Liver (tissue), 9 donors: ENCODE results near the gene CSNK1D. TPM values are rescaled to one million over a fixed set of nuclear protein-coding genes. Genes with fewer than 3 reads are reported as not detected.

Experiments
- DNase-seq: peaks from one replicate; pipeline ENCODE4 v3.0.0-alpha.2; 2017; ENCODE audit warnings: low spot score
- H3K27ac ChIP-seq, 2 donors: one replicate each; pipeline ENCODE4 v1.7.0; 2013; ENCODE audit warnings: inconsistent platforms in 2 of 2, low read length in 2 of 2, control low read depth in 1 of 2, low read depth in 1 of 2, mild to moderate bottlenecking in 1 of 2
- H3K27me3 ChIP-seq, 4 donors: one replicate each; pipeline versions ENCODE4 v1.6.1 to v1.7.0; 2013; ENCODE audit warnings: low read length in 3 of 4, inconsistent platforms in 1 of 4, mild to moderate bottlenecking in 1 of 4, moderate library complexity in 1 of 4; ENCODE audit not compliant: control insufficient read depth in 4 of 4, insufficient read depth in 4 of 4
- H3K36me3 ChIP-seq, 4 donors: one replicate each; pipeline versions ENCODE4 v1.6.1 to v1.7.0; 2013; ENCODE audit warnings: low read length in 3 of 4, mild to moderate bottlenecking in 3 of 4, low read depth in 1 of 4, moderate library complexity in 1 of 4; ENCODE audit not compliant: control insufficient read depth in 4 of 4, insufficient read depth in 3 of 4
- H3K4me1 ChIP-seq, 4 donors: one replicate each; pipeline versions ENCODE4 v1.6.1 to v1.7.0; 2013; ENCODE audit warnings: low read length in 3 of 4, mild to moderate bottlenecking in 3 of 4, moderate library complexity in 1 of 4; ENCODE audit not compliant: control insufficient read depth in 4 of 4, insufficient read depth in 4 of 4
- H3K4me3 ChIP-seq, 3 donors: one replicate each; pipeline versions ENCODE4 v1.6.1 to v1.7.0; 2013; ENCODE audit warnings: low read length in 3 of 3, control low read depth in 1 of 3, low read depth in 1 of 3, mild to moderate bottlenecking in 1 of 3
- H3K9ac ChIP-seq, 2 donors: one replicate each; pipeline ENCODE4 v1.7.0; 2013; ENCODE audit warnings: low read length in 2 of 2, mild to moderate bottlenecking in 2 of 2, moderate library complexity in 2 of 2, control low read depth in 1 of 2, low read depth in 1 of 2
- H3K9me3 ChIP-seq, 4 donors: one replicate each; pipeline versions ENCODE4 v1.6.1 to v1.7.0; 2013; ENCODE audit warnings: low read length in 3 of 4; ENCODE audit not compliant: control insufficient read depth in 4 of 4
- ATF3 ChIP-seq: IDR thresholded peaks from 2 replicates; pipeline ENCODE4 v1.6.1; 2016; ENCODE audit warnings: antibody characterized with exemption
- EGR1 ChIP-seq, 2 donors: IDR thresholded peaks; 2 replicates each; pipeline ENCODE4 v1.6.1; 2016 to 2018; ENCODE audit warnings: antibody characterized with exemption in 2 of 2, low read depth in 2 of 2
- FOXA1 ChIP-seq: IDR thresholded peaks from 2 replicates; pipeline ENCODE4 v1.6.1; 2016; ENCODE audit warnings: antibody characterized with exemption
- FOXA2 ChIP-seq: IDR thresholded peaks from 2 replicates; pipeline ENCODE4 v1.6.1; 2016; ENCODE audit warnings: antibody characterized with exemption
- GABPA ChIP-seq, 2 donors: IDR thresholded peaks in 1 of 2; conservative IDR thresholded peaks in 1 of 2; 2 replicates each; pipeline ENCODE4 v1.6.1; 2016; ENCODE audit warnings: antibody characterized with exemption in 2 of 2, mild to moderate bottlenecking in 1 of 2, moderate library complexity in 1 of 2
- HNF4A ChIP-seq, 2 donors: conservative IDR thresholded peaks; 2 replicates each; pipeline ENCODE4 v1.6.1; 2016; ENCODE audit warnings: antibody characterized with exemption in 2 of 2, mild to moderate bottlenecking in 2 of 2
- HNF4G ChIP-seq: IDR thresholded peaks from 2 replicates; pipeline ENCODE4 v1.6.1; 2016; ENCODE audit warnings: antibody characterized with exemption
- JUND ChIP-seq, 2 donors: IDR thresholded peaks; 2 replicates each; pipeline ENCODE4 v1.6.1; 2016; ENCODE audit warnings: antibody characterized with exemption in 2 of 2
- NR2F2 ChIP-seq: IDR thresholded peaks from 2 replicates; pipeline ENCODE4 v1.6.1; 2016; ENCODE audit warnings: antibody characterized with exemption
- RAD21 ChIP-seq, 2 donors: IDR thresholded peaks; 2 replicates each; pipeline ENCODE4 v1.6.1; 2016; ENCODE audit warnings: antibody characterized with exemption in 2 of 2, mild to moderate bottlenecking in 2 of 2
- REST ChIP-seq: IDR thresholded peaks from 2 replicates; pipeline ENCODE4 v1.6.1; 2016; ENCODE audit warnings: antibody characterized with exemption, mild to moderate bottlenecking
- RXRA ChIP-seq, 2 donors: IDR thresholded peaks; 2 replicates each; pipeline ENCODE4 v1.6.1; 2017 to 2018; ENCODE audit warnings: antibody characterized with exemption in 2 of 2, mild to moderate bottlenecking in 1 of 2
- SP1 ChIP-seq: IDR thresholded peaks from 2 replicates; pipeline ENCODE4 v1.6.1; 2018; ENCODE audit warnings: antibody characterized with exemption, mild to moderate bottlenecking
- TAF1 ChIP-seq: conservative IDR thresholded peaks from 2 replicates; pipeline ENCODE4 v1.6.1; 2016; ENCODE audit warnings: antibody characterized with exemption, mild to moderate bottlenecking
- YY1 ChIP-seq: IDR thresholded peaks from 2 replicates; pipeline ENCODE4 v1.6.1; 2016; ENCODE audit warnings: antibody characterized with exemption, mild to moderate bottlenecking
- ZBTB33 ChIP-seq: IDR thresholded peaks from 2 replicates; pipeline ENCODE4 v1.6.1; 2016; ENCODE audit warnings: antibody characterized with exemption
- WGBS: extraction: QIAGEN DNeasy Blood & Tissue Kit; methylation state at CpG from one replicate; pipeline ENCODE4 v1.1.7; 2013; 5-methylcytosine and 5-hydroxymethylcytosine counted together
- polyA plus RNA-seq, 2 donors: library from polyadenylated mRNA; stranded (reverse) in 1 of 2; unstranded in 1 of 2; fragments of 200-250 nt in 1 of 2; fragments of >200 nt in 1 of 2; fragmentation: Nextera tagmentation in 1 of 2; extraction: Ambion mirVana in 1 of 2; gene quantifications; one replicate each; pipeline versions ENCODE4 v1.2.1 to v1.2.3, GENCODE V29; 2013 to 2015
- total RNA-seq, 2 donors: library from RNA; depleted of rRNA; stranded (reverse); fragments of >200 nt; gene quantifications; one replicate each; pipeline ENCODE4 v1.2.3, GENCODE V29; 2014
- TF ChIP-seq, protein P1 (sequence below): fragments of 150-350 bp; IDR thresholded peaks from 2 replicates; pipeline ENCODE4 v1.5.1; 2017; ENCODE audit warnings: improper control_type of control experiment, low read depth, low read length; ENCODE audit not compliant: missing input control
- TF ChIP-seq, protein P2 (sequence below): IDR thresholded peaks from 2 replicates; pipeline ENCODE4 v1.6.1; 2016; ENCODE audit warnings: antibody characterized with exemption
- donor health status: healthy.
- donor health status: healthy.
- donor health status: healthy.
- donor health status: healthy.
- donor health status: healthy.

Gene CSNK1D
- total and polyA plus RNA-seq, 4 donors = 22.0 to 49.0 (median 34.2) TPM

GRCh38 chr17:82257473-82257872 lies 16.0 kb downstream of the CSNK1D start:
- 74% methylated on average over 10 of the region's 10 CpGs for WGBS
- Histone ChIP-seq H3K27me3 (no peaks in the 10 kb centered on the region), H3K9ac (no peak overlapping the region), H3K4me1 (no peaks in the 10 kb centered on the region), H3K36me3 (peaks cover 18 to 65% (median 51%) of the 10 kb centered on the region in 4 donors), H3K27ac (no peak overlapping the region), H3K4me3 (no peak overlapping the region), H3K9me3 (no peaks in the 10 kb centered on the region)
- TF ChIP-seq HNF4G (no peak), REST (no peak), ATF3 (no peak), GABPA (IDR thresholded peaks at IDR 0.05 in 1 of 2, conservative IDR thresholded peaks at IDR 0.05 in 1 of 2) (no peak), SP1 (no peak), RAD21 (IDR thresholded peaks at IDR 0.05) (no peak), EGR1 (IDR thresholded peaks at IDR 0.05; ENCODE audit: low read depth in 2 of 2) (no peak), HNF4A (conservative IDR thresholded peaks at IDR 0.05) (no peak), FOXA2 (no peak), FOXA1 (no peak), TAF1 (no peak), ZBTB33 (no peak), JUND (IDR thresholded peaks at IDR 0.05) (no peak), YY1 (no peak), RXRA (IDR thresholded peaks at IDR 0.05) (no peak), NR2F2 (no peak)
- TF ChIP-seq, protein P1, sequence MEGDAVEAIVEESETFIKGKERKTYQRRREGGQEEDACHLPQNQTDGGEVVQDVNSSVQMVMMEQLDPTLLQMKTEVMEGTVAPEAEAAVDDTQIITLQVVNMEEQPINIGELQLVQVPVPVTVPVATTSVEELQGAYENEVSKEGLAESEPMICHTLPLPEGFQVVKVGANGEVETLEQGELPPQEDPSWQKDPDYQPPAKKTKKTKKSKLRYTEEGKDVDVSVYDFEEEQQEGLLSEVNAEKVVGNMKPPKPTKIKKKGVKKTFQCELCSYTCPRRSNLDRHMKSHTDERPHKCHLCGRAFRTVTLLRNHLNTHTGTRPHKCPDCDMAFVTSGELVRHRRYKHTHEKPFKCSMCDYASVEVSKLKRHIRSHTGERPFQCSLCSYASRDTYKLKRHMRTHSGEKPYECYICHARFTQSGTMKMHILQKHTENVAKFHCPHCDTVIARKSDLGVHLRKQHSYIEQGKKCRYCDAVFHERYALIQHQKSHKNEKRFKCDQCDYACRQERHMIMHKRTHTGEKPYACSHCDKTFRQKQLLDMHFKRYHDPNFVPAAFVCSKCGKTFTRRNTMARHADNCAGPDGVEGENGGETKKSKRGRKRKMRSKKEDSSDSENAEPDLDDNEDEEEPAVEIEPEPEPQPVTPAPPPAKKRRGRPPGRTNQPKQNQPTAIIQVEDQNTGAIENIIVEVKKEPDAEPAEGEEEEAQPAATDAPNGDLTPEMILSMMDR = no peak
- TF ChIP-seq, protein P2, sequence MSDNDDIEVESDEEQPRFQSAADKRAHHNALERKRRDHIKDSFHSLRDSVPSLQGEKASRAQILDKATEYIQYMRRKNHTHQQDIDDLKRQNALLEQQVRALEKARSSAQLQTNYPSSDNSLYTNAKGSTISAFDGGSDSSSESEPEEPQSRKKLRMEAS = no peak
- DNase-seq = no peak
